CD4-positive, alpha-beta T cell treated with Interleukin-17A for 1 hour (primary cell): ENCODE measurements around the gene PFKL.

Source experiments
- DNase-seq: peaks from one replicate; pipeline ENCODE4 v3.0.0-alpha.2; 2020

Gene PFKL

DNA sequence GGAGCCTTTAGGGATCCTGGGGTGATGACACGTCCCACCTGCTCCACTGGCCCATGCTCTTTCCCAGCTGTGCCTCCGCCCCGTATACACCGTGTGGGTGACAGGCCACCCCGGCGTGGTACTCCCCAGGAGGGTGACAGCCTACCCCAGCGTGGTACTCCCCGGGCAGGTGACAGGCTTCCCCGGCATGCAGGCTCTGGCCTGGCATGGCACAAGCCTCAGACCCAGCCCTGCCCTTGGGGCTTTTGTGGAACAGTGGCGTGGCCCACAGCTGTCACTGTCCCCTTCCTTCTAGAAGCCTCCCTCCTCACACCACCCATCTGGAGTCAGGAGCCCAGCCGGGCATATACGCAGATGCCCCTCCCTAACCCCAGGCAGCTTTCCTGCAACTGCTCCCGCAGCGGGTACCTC is 4.7 kb upstream of the PFKL start:
- no peak for DNase-seq

DNA sequence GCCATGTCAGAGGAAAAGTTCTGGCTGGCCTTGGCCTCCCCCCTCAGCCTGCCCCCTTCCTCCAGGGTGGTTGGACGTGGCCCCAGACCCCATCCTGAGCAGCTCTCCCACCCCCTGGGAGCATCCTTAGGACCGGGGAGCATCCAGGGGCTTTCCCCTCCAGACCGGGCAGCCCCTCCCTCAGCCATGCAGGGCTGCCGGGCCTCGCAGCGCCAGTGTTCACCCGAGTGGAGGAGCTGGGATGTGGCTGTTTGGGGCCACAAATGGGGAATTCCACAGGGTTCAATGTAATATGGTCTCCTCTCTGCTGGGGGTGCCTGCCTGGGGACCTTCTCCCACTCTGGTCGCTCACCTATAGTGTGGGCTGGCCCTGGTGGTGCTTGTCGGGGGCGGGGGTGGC is 4.2 kb upstream of the PFKL start:
- DNase-seq = peak; percentile 5

DNA sequence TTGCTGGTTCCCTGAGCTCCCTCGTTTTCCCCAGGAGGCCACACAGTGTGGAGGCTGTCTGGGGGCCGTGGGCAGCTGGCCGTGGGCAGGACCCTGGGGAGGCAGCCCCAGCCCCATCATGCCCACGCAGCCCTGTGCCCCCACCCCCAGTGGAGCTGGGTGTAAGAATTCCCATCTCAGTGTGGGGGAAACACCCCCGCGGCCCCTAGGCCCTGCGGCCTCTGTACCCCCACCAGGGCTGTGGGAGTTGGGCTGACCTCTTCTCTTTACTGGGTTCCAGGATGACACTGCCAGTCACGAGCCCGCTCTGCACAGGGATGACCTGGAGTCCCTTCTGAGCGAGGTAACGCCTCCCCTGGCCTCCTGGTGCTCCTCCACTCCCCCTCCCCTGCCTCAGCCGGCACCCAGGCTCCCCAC is 3.7 kb upstream of the PFKL start:
- DNase-seq = no peak

DNA sequence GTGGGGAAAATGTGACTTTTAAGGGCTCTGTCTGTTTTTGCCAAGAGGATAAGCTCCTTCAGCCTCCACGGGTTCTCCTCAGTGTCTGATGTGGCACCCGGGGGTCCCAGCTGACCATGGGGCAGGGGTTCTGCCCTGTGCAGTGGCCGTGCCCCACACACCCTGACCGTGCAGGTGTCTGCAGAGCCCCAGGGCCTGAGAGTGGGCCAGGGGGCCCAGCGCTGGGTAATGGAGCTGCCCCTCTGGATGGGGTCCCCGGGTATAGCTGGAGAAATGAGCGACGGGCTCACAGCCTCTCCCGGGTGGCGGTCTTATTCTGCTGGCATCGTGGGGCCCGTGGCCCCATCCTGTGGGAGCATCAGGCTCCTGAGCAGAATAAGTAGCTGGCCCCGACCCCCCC is 2.9 kb upstream of the PFKL start:
- no peak for DNase-seq

DNA sequence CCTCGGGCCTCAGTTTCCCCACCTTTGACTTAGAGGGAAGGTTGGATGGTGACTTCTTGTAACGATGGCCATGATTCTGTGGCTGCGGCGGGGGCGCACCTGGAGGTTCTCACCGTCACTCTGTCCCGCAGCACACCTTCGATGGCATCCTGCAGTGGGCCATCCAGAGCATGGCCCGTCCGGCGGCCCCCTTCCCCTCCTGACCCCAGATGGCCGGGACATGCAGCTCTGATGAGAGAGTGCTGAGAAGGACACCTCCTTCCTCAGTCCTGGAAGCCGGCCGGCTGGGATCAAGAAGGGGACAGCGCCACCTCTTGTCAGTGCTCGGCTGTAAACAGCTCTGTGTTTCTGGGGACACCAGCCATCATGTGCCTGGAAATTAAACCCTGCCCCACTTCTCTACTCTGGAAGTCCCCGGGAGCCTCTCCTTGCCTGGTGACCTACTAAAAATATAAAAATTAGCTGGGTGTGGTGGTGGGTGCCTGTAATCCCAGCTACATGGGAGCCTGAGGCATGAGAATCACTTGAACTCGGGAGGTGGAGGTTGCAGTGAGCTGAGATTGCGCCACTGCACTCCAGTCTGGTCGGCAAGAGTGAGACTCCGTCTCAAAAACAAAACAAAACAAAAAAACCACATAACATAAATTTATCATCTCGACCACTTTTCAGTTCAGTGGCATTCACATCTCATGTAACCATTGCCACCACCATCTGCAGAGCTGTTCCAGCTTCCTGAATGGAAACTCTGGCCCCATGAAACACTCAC is 2.1 kb upstream of the PFKL start:
- DNase-seq = peak; percentile 83

DNA sequence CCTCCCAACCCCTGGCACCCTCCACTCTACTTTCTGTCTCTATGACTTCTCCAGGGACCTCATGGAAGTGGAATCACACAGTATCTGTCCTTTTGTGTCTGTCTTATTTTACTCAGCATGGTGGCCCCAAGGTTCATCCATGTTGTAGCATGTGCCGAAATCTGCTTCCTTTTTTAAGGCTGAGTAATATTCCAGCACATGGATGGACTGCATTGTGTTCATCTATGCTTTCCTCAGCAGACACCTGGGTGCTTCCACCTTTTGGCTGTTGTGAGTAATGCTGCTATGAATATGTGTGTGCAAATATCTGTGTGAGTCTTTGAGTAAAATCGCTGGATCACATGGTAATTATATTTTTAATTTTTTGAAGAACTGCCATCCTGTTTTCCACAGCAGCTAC is 1.6 kb upstream of the PFKL start:
- peak; percentile 38 for DNase-seq

DNA sequence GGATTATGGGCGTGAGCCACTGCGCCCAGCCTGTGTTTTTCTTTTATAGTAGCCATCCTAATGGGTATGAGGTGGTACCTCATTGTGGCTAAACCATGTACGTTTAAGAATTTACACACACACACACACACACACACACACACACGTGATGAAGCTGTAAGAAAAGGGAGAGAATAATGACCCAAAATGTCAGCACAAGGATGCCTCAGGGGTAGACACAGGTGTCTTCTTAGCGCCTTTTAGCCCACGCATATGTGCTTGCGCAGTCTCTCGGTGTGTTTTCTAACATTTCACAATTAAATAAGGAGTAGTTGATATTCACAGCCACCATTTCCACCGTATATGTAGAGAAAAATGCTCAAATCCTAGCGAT is 782 bp upstream of the PFKL start:
- DNase-seq = peak; percentile 44

DNA sequence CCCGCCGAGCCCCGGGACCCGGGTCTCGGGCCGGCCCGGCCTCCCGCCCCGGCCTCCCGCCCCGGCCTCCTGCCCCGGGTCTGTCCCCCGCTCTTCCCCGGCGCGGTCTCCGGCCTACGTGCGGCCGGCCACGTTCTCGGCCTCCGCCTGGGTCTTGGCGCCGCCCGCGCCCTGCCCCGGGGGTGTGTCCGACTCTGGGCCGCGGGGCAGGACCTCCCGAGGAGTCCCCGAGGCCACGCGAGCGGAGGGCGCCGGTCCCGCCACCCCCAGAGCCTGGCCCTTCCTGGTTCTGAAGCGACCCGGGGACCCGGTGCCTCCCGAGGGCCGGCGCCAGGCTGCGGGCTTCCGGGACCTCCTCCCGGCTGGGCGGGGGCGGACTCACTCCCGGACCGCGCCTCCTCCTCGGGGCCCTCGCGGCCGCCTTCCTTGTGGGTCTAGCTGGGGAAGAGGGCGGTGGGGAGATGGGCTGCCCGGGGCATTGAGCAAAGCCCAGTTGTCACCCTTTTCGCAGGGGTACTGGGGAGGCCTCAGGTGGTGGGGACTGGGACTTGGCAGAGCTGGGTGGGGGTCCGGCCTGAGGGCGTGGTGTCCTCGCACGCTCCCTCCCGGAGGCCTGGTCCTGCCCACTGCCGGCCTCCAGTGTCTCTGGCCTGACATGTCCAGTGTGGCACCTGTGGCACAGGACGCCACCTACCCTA is 558 bp downstream of the PFKL start:
- DNase-seq = peak; percentile 62

DNA sequence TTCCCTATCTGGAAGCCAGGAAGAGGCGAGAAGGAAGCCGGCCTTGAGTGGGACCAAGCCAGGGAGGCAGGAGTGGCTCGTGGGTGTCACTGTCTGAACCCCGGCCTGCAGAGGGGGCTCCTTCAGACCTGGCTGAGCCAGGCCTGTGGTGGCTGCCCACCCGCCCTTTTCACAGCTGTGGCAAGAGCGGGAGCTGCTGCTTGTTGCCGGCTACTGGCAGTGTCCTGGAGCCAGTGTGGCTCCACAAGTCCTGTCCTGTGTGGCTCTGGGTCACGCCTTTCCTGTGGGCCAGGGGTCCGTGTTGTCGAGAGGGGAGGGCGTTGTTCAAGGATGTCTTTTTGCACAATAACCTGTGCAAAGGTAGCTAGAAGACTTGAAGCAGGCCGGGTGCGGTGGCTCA is 1.3 kb downstream of the PFKL start:
- DNase-seq = no peak

DNA sequence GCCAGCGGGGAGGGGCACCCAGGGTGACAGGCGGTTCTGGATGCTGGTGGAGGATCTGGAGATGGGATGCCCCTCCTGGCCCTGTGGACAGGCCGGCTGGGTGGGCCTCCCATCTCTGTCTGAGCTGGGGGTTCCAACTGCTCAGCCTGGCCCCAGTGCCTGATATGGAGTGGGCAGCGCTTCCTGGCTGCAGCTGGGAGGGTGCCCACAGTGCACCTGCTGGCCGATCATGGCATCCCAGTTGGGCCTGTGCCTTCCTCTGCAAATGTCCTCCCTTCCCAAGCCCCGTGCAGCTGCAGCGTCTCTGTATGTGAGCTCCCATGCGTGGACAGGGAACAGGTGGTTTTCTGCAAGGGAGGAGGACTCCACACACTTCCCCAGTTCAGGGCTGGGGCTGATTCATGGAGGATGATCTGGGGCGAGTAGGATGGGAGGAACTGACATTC is 2.1 kb downstream of the PFKL start:
- DNase-seq = no peak

DNA sequence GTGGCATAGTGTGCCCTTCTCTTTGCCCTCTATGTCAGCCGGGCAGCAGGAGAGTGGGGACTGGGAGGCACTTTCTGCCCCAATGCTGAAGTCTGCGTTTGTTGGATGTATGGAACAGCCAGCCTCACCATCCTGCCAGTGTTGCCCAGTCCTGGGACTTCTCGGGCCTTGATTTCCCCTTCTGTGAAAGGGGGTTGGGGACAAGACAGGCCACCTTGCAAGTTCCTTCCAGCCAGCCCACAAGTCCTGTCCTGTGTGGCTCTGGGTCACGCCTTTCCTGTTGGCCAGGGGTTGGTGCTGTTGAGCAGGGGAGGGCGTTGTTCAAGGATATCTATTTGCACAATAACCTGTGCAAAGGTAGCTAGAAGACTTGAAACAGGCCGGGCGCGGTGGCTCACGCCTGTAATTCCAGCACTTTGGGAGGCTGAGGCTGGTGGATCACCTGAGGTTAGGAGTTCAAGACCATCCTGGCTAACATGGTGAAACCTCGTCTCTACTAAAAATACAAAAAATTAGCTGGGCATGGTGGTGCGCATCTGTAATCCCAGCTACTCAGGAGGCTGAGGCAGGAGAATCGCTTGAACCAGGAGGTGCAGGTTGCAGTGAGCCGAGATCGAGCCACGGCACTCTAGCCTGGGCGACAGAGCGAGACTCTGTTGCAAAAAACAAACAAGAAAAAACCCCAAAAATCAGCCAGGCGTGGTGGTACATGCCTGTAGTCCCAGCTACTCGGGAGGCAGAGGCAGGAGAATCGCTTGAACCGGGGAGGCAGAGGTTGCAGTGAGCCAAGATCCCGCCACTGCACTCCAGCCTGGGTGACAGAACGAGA is 2.9 kb downstream of the PFKL start:
- peak; percentile 10 for DNase-seq

DNA sequence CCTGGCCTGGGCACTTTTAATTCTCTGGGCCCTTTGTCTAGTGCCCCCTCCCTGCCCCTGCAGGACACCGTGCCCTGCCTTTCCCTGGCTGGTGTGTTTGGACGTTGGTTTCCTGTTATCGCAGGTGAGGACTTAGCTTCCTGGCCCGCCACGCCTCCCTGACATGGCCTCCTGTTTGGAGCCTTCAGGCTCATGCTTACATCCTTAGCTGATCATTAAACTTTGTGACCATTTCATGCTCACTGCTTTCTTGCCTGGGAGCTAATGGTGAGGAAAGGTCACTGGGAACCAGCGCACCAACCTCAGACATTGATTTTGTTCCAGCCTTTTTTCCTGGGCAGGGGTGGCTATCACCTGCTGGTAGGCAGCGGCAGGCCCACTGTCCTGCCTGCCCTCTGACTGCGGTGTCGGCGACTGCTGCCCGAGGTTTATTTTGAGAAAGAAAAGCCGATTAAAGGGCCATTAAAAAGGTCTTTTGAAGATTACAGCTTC is 3.7 kb downstream of the PFKL start:
- DNase-seq = no peak

DNA sequence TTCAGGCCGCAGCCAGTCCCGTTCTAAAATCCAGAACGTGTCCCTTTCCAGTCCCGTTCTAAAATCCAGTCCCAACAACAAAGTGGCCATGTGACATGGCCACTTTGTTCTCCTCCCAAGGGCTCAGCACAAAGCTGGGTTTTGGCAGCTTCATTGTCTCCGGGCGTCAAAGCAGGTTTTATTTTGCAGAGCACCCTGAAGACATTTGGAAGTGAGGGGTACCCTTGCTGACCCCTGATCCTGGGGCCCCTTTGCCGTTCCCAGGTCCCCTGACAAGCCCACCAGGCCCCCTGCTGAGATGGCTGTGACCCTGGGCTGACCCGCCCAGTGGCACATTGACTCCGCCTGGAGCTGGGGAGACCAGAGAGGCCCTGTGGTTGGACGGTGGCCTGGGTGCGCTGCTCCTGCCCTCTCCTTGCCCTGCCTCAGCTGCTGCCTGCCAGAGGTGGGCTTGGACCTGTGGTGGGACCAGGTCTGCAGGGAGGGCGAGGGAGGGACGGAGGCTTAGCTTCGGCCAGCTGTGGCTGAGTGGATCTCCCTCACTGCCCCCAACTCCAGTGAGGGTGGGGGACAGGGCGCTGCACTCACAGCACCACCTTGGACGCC is 4.3 kb downstream of the PFKL start:
- no peak for DNase-seq

DNA sequence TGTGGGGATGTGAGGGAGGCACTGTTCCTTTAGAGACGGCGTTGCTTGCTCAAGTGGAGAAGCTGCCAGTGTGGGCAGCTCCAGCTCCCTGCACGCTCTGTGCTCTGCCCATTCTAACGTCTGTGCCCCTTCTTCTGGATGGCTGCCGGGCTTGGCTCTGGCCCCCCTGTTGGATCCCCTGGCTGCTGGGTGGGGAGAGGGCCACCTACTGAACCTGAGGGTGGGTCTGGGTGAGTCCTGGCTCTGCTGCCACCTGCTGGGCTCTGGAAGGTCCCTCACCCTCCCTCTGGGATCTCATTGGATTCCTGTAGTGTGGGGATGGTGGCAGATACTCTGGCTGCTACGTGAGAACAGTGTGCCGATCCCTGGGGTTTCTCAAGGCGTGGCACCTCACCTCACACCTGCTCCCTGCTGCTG is 5.0 kb downstream of the PFKL start:
- no peak for DNase-seq

DNA sequence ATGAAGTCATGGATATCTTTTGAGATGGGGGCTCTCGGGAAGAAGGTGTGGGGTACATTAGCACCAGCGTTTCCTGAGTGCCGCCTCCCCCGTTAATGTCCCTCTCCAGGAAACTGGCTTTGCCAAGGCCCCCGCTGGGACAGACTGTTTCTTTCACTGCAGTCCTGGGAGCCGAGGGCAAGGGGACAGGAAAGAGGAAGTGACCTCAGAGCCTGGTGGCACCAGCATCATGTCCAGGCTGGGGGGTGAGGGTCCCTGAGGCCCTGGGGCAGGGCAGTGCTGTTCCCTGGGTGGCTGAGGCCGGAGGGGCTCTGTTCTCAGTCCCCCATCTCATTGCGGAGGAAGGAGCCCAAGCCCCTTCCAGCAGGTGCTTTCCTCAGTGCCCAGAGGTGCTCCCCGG is 5.8 kb downstream of the PFKL start:
- DNase-seq = no peak

DNA sequence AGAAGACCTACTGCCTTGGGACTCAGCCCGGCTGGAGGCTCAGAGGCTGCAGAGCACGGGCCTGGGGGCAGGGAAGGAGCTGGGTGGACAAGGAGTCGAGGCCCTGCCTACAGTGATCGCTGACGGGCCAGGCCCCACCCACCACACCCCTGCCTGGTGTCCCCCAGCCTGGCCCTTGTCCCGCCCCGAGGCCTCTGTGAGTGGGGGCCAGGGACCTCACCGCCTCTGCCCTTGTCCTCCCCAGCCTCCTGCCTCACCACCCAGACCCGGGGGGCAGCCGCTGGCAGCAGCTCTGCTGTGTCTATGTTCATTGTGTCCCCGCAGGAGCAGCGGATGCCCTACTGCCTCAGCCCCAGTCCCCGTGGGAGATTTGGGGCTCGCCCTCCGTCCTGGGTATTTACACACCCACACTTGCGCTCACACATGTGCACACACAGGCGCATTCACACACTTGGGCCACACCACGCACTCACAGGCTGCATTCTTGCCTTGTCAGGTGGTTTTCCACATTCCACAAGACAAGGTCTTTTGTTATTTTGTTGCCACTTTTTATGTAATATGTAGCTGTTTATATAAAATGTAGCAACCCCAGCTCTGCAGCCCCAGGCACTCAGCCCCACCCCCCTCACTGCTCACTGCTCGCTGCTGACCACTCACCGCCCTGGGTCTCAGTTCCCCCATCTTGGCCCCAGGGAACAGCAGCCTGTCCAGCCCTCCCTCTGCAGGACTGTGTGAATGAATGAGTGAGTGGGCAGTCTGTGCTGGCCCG is 7.3 kb downstream of the PFKL start:
- no peak for DNase-seq

DNA sequence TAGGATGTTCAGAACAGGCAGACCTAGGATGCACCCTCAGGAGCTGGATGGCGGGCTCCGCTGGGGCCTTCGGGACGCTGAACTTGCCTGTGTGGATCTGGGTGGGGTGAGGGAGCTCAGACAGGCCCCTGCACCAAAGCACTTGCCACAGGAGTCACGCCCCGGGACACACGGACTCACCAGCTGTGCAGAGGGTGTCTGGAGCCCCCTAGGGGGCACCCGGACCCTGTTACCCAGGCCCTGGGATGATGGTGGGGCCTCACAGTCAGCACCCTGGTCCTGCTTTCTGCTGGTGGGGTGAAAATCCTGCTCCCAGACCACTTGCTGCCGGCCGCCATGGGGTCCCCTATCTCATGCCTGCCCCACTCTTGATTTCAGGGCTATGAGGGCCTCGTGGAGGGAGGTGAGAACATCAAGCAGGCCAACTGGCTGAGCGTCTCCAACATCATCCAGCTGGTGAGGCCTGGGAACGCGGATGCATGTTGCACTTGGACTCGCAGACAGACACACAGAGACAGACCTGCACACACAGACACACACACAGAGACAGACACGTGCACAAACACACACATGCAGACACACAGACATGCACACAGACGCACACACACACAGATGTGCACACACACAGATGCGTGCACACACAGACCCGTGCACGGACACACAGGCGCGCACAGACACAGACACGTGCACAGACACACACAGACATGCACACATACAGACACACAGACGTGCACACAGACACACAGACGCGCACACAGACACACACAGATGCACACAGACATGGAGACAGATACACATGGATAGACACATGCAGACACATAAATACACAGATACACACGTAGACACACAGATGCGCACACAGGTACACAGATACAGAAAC is 11.0 kb downstream of the PFKL start:
- no peak for DNase-seq

DNA sequence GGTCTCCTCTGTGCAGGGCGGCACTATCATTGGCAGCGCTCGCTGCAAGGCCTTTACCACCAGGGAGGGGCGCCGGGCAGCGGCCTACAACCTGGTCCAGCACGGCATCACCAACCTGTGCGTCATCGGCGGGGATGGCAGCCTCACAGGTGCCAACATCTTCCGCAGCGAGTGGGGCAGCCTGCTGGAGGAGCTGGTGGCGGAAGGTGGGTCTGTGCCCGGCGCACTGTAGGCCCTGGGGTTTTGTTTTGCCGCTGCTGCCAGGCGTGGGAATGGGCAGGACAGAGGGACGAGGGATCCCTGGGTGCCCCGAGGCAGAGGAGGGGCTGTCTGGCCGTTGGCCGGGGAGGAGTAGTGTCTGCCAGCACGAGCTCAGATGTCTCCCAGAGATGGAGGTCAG is 12.2 kb downstream of the PFKL start:
- no peak for DNase-seq

DNA sequence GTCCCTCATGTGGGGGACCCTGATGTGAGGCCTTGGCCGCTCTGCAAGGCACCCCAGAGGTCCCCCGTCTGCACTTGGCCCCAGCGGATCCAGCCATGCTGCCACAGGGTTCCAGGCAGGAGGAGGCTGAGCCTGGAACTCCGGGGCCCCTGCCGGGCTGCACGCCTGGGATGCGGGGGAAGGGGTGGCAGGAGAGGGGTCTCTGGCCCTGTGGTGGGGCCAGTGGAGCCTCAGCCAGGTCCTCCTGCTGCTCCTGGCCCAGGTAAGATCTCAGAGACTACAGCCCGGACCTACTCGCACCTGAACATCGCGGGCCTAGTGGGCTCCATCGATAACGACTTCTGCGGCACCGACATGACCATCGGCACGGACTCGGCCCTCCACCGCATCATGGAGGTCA is 12.9 kb downstream of the PFKL start:
- DNase-seq = no peak

DNA sequence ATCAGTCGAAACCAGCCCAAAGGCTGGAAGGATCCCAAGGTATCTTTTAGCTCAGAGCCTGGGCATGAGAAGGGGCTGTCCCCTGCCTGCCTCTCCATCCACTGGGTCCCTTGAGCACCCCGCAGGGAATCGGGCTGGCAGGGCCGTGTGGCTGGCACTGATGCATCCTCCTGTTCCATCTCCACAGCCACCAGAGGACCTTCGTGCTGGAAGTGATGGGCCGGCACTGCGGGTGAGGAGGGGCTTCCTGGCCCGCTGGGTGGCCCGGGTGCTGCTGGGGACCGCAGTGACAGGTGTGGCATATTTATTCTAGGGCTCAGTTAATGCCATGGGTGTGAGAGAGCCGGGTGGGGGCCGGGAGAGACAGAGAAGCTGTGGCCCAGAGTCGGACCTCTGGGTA is 13.6 kb downstream of the PFKL start:
- DNase-seq = no peak

DNA sequence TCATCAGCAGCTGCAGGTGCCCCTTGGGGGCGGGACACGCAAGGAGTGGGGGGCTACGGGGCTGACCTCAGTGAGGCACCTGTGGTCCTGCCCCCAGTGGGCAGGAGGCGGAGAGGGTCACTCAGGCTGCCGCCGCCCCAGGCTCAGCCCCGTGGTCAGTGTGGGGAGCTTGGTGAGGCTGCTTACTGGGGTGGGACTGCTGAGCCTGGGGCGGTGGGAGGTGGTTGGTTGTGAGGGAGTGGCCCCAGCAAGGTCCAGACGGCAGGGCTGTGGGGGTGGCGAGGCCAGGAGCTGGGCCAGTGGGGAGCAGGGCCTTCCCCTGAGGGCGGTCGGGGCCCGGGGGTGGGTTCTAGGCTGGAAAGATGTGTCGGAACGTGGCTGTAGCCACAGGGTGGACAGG is 14.3 kb downstream of the PFKL start:
- no peak for DNase-seq
